IMR-90 (cell line): Measurements from ENCODE around the gene NIPBL.

ENCODE experiments used
- BHLHE40 ChIP-seq: fragments of 150-350 bp; IDR thresholded peaks from 2 replicates; pipeline ENCODE4 v1.6.1; 2016; ENCODE audit warnings: mild to moderate bottlenecking, low read depth, low read length
- CTCF ChIP-seq: conservative IDR thresholded peaks from 2 replicates; pipeline ENCODE4 v1.5.1; 2012; ENCODE audit warnings: mild to moderate bottlenecking, low read depth, low read length, improper control_type of control experiment
- ELK1 ChIP-seq: fragments of 150-350 bp; IDR thresholded peaks from 2 replicates; pipeline ENCODE4 v1.6.1; 2016; ENCODE audit warnings: low read depth, mild to moderate bottlenecking, low read length, moderate library complexity, borderline replicate concordance
- FOS ChIP-seq: fragments of 150-350 bp; IDR thresholded peaks from 2 replicates; pipeline ENCODE4 v1.6.1; 2016; ENCODE audit warnings: low read depth, low read length
- MAFK ChIP-seq: IDR thresholded peaks from 2 replicates; pipeline ENCODE4 v1.6.1; 2012; ENCODE audit warnings: low read depth, low read length, improper control_type of control experiment
- MXI1 ChIP-seq: IDR thresholded peaks from 2 replicates; pipeline ENCODE4 v1.6.1; 2012; ENCODE audit warnings: low read depth, mild to moderate bottlenecking, low read length, moderate library complexity, borderline replicate concordance
- NFE2L2 ChIP-seq: fragments of 150-350 bp; IDR thresholded peaks from 2 replicates; pipeline ENCODE4 v1.6.1; 2016; ENCODE audit warnings: low read depth, mild to moderate bottlenecking, low read length
- POLR2A ChIP-seq: IDR thresholded peaks from 2 replicates; pipeline ENCODE4 v1.6.1; 2012; ENCODE audit warnings: mild to moderate bottlenecking, low read depth, low read length
- RAD21 ChIP-seq: IDR thresholded peaks from 2 replicates; pipeline ENCODE4 v1.6.1; 2012; ENCODE audit warnings: low read length, improper control_type of control experiment
- SMC3 ChIP-seq: fragments of 150-350 bp; IDR thresholded peaks from 2 replicates; pipeline ENCODE4 v1.6.1; 2016; ENCODE audit warnings: low read depth, mild to moderate bottlenecking, antibody characterized with exemption, low read length, moderate library complexity
- USF2 ChIP-seq: fragments of 150-350 bp; IDR thresholded peaks from 2 replicates; pipeline ENCODE4 v1.6.1; 2017; ENCODE audit warnings: mild to moderate bottlenecking, antibody characterized with exemption, low read length, low read depth

- TF ChIP-seq CTCF, result no peak
- no peak for TF ChIP-seq NFE2L2
- TF ChIP-seq POLR2A, result no peak
- no peak for TF ChIP-seq MXI1
- TF ChIP-seq BHLHE40, result no peak
- no peak for TF ChIP-seq MAFK
- no peak for TF ChIP-seq USF2
- TF ChIP-seq SMC3, result no peak
- no peak for TF ChIP-seq ELK1
- TF ChIP-seq RAD21, result no peak
- no peak for TF ChIP-seq FOS
Observed at GRCh38 chr5:37071487-37071886, 194.9 kb downstream of the NIPBL start.
